ENCODE measurements around the gene CSMD2. TPM values are rescaled to one million over a fixed set of nuclear protein-coding genes. Genes with fewer than 3 reads are reported as not detected.

Gene CSMD2
- total RNA-seq, 2 experiments from 2014 or later, result not detected

DNA sequence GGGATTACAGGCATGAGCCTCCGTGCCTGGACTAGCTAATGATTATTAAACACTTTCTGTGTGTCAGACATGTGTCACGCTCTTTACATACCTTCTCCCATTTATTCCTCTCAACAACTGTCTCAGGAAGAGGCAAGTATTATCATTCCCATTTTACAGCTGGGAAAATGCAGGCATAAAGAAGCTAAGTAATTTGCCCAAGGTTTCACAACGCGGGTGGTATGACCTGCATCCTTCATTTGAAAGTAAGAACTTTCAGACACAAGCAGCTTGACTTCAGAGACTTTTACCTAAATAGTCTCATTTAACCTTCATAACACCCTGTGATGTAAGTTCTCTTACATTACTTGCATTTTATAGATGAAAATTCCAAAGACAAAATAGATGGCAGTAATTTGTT, 693.6 kb downstream of the CSMD2 start:
- ATAC-seq (ENCODE audit: poor library complexity) (no peak), DNase-seq (no peak)
- no peak overlapping the region for H3K27ac Mint-ChIP-seq
- H3K36me3 Mint-ChIP-seq (ENCODE audit: low read depth), result no peaks in the 10 kb centered on the region
- H3K4me3 Mint-ChIP-seq, result no peak overlapping the region
- Histone ChIP-seq H3K27ac (ENCODE audit: low read depth in 1 of 2, low read length in 2 of 2) (no peak overlapping the region), H3K4me3 (ENCODE audit: low read length) (no peak overlapping the region), H3K9me3 (ENCODE audit: control insufficient read depth in 1 of 2, insufficient read depth in 1 of 2, low read length in 2 of 2) (no peaks in the 10 kb centered on the region), H3K27me3 (ENCODE audit: control insufficient read depth in 1 of 2, insufficient read depth in 2 of 2, low read length in 2 of 2) (no peaks in the 10 kb centered on the region), H3K36me3 (ENCODE audit: insufficient read depth, low read length) (no peaks in the 10 kb centered on the region), H3K4me1 (ENCODE audit: insufficient read depth, low read length) (peaks cover 22% of the 10 kb centered on the region)
- intact Hi-C loops (cut with DNase I, micrococcal nuclease), result loop anchor here in 1 of 2 experiments (2.0 to 10.0 kb wide), 7 partner anchors 104 to 827 kb away; partner anchors contain the start of genes AZIN2, S100PBP and YARS1
- TF ChIP-seq, protein P1, sequence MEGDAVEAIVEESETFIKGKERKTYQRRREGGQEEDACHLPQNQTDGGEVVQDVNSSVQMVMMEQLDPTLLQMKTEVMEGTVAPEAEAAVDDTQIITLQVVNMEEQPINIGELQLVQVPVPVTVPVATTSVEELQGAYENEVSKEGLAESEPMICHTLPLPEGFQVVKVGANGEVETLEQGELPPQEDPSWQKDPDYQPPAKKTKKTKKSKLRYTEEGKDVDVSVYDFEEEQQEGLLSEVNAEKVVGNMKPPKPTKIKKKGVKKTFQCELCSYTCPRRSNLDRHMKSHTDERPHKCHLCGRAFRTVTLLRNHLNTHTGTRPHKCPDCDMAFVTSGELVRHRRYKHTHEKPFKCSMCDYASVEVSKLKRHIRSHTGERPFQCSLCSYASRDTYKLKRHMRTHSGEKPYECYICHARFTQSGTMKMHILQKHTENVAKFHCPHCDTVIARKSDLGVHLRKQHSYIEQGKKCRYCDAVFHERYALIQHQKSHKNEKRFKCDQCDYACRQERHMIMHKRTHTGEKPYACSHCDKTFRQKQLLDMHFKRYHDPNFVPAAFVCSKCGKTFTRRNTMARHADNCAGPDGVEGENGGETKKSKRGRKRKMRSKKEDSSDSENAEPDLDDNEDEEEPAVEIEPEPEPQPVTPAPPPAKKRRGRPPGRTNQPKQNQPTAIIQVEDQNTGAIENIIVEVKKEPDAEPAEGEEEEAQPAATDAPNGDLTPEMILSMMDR (IDR thresholded peaks at IDR 0.05), result no peak
- H3K4me1 Mint-ChIP-seq (ENCODE audit: low read depth), result peaks cover 38% of the 10 kb centered on the region
- ChIA-PET POLR2A (interaction anchor here (0.8 kb wide), 1 partner anchor 344 kb away, joined by 4 read pairs; no protein-coding TSS in a partner anchor), CTCF (interaction anchor here (1.2 to 1.6 kb wide), 2 partner anchors 15 to 176 kb away, joined by 3 to 7 read pairs; no protein-coding TSS in a partner anchor)
- no peaks in the 10 kb centered on the region for H3K27me3 Mint-ChIP-seq
- H3K9me3 Mint-ChIP-seq, result no peaks in the 10 kb centered on the region

DNA sequence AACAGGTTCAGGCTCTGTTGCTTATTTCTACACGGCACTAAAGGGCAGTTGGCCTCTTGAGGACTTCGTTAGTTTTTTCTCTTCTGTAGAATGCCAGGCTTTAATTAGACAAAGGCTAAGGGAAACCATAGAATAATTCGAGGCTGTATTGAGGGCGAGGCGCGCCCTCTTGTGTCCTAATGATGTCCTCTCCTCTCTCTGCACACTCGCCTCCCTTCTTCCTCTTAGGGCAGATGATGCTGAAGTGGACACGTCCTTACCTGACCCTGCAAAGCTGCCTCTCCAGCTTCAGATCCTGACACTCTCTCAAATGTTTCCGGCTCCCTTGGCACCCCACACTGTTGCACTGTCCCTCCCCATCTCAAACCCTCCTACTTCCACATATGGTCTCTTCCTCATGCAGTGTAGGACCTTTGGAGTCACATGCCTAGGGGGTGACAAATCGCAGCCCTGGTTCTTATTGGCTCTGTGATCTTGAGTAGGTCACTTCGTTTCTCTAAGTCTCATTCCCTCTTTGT, 694.5 kb downstream of the CSMD2 start:
- TF ChIP-seq, protein P1 (IDR thresholded peaks at IDR 0.05), result peak; percentile 77
- Histone ChIP-seq H3K27ac (ENCODE audit: low read depth in 1 of 2, low read length in 2 of 2) (no peak overlapping the region), H3K4me3 (ENCODE audit: low read length) (no peak overlapping the region), H3K9me3 (ENCODE audit: control insufficient read depth in 1 of 2, insufficient read depth in 1 of 2, low read length in 2 of 2) (no peaks in the 10 kb centered on the region), H3K4me1 (ENCODE audit: insufficient read depth, low read length) (peaks cover 22% of the 10 kb centered on the region), H3K27me3 (ENCODE audit: control insufficient read depth in 1 of 2, insufficient read depth in 2 of 2, low read length in 2 of 2) (no peaks in the 10 kb centered on the region), H3K36me3 (ENCODE audit: insufficient read depth, low read length) (no peaks in the 10 kb centered on the region)
- intact Hi-C loops (cut with DNase I, micrococcal nuclease), result loop anchor here (1.0 to 10.0 kb wide), 8 partner anchors 103 to 826 kb away; partner anchors contain the start of genes AZIN2 (in 1 of the 2), S100PBP (in 1 of the 2) and YARS1 (in 1 of the 2)
- peaks cover 38% of the 10 kb centered on the region for H3K4me1 Mint-ChIP-seq (ENCODE audit: low read depth)
- no peaks in the 10 kb centered on the region for H3K27me3 Mint-ChIP-seq
- DNase-seq, result peak in 13 of 14 experiments; percentile 21 to 76 (median 45)
- no peaks in the 10 kb centered on the region for H3K36me3 Mint-ChIP-seq (ENCODE audit: low read depth)
- peak; percentile 23 for ATAC-seq (ENCODE audit: poor library complexity)
- H3K27ac Mint-ChIP-seq, result peak overlapping the region; percentile 8
- POLR2A ChIA-PET, result interaction anchor here (0.8 kb wide), 1 partner anchor 343 kb away, joined by 4 read pairs; no protein-coding TSS in a partner anchor
- no peaks in the 10 kb centered on the region for H3K9me3 Mint-ChIP-seq
- CTCF ChIA-PET, result interaction anchor here (1.2 to 1.6 kb wide), 2 partner anchors 14 to 175 kb away, joined by 3 to 7 read pairs; no protein-coding TSS in a partner anchor
- peak overlapping the region; percentile 74 for H3K4me3 Mint-ChIP-seq

DNA sequence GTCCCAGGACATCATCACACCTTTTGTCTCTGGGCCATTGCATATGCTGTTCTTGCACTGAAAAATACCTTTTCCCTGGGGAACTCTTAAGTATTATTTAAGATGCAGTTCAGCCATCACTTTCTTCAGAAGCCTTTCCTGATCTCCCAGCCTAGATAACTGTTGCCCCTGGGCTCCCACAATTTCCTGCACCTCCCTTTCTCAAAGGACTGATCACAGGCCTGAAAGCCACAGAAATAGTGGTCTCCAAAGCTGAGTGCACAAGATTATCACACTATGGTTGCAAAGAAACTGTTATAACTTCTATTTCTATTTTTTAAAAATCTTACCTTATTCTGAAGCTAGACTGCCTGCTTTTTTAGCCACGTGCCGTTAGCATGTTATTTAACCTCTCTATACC, 695.3 kb downstream of the CSMD2 start:
- H3K27ac Mint-ChIP-seq, result no peak overlapping the region
- Histone ChIP-seq H3K4me1 (ENCODE audit: insufficient read depth, low read length) (peaks cover 22% of the 10 kb centered on the region), H3K36me3 (ENCODE audit: insufficient read depth, low read length) (no peaks in the 10 kb centered on the region), H3K4me3 (ENCODE audit: low read length) (no peak overlapping the region), H3K27ac (ENCODE audit: low read depth in 1 of 2, low read length in 2 of 2) (no peak overlapping the region), H3K27me3 (ENCODE audit: control insufficient read depth in 1 of 2, insufficient read depth in 2 of 2, low read length in 2 of 2) (no peaks in the 10 kb centered on the region), H3K9me3 (ENCODE audit: control insufficient read depth in 1 of 2, insufficient read depth in 1 of 2, low read length in 2 of 2) (no peaks in the 10 kb centered on the region)
- no peak overlapping the region for H3K4me3 Mint-ChIP-seq
- H3K36me3 Mint-ChIP-seq (ENCODE audit: low read depth), result no peaks in the 10 kb centered on the region
- intact Hi-C loops (cut with DNase I, micrococcal nuclease), result loop anchor here (1.0 to 10.0 kb wide), 9 partner anchors 82 to 825 kb away; partner anchors contain the start of genes AZIN2 (in 1 of the 2), S100PBP (in 1 of the 2) and YARS1 (in 1 of the 2)
- DNase-seq (no peak), ATAC-seq (ENCODE audit: poor library complexity) (no peak)
- POLR2A ChIA-PET, result no interaction called here
- H3K27me3 Mint-ChIP-seq, result no peaks in the 10 kb centered on the region
- CTCF ChIA-PET, result no interaction called here
- peaks cover 38% of the 10 kb centered on the region for H3K4me1 Mint-ChIP-seq (ENCODE audit: low read depth)
- TF ChIP-seq, protein P1 (IDR thresholded peaks at IDR 0.05), result no peak
- H3K9me3 Mint-ChIP-seq, result no peaks in the 10 kb centered on the region

Data from CD4-positive, alpha-beta T cell (primary cell).